22Rv1 (cell line): Measurements from ENCODE around the gene CD19.

Source experiments
- H3K27ac ChIP-seq: fragments of 450-650 bp; 2 replicates; pipeline ENCODE4 v1.5.1; 2017
- ZFX ChIP-seq: fragments of 450-650 bp; IDR thresholded peaks from 2 replicates; pipeline ENCODE4 v1.6.1; 2017; ENCODE audit warnings: antibody characterized with exemption, borderline replicate concordance
- TF ChIP-seq, protein P1 (sequence below): fragments of 450-650 bp; IDR thresholded peaks from 2 replicates; pipeline ENCODE4 v1.5.1; 2017; ENCODE audit warnings: mild to moderate bottlenecking

Gene CD19

DNA sequence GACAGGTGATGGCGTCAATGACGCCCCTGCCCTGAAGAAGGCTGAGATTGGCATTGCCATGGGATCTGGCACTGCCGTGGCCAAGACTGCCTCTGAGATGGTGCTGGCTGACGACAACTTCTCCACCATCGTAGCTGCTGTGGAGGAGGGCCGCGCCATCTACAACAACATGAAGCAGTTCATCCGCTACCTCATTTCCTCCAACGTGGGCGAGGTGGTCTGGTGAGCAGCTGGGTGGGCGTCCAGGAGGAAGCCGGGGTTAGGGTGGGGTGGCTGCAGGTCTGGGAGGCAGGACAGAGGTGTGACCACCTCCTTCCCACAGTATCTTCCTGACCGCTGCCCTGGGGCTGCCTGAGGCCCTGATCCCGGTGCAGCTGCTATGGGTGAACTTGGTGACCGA is 29.9 kb upstream of the CD19 start:
- TF ChIP-seq ZFX, result no peak
- TF ChIP-seq, protein P1, sequence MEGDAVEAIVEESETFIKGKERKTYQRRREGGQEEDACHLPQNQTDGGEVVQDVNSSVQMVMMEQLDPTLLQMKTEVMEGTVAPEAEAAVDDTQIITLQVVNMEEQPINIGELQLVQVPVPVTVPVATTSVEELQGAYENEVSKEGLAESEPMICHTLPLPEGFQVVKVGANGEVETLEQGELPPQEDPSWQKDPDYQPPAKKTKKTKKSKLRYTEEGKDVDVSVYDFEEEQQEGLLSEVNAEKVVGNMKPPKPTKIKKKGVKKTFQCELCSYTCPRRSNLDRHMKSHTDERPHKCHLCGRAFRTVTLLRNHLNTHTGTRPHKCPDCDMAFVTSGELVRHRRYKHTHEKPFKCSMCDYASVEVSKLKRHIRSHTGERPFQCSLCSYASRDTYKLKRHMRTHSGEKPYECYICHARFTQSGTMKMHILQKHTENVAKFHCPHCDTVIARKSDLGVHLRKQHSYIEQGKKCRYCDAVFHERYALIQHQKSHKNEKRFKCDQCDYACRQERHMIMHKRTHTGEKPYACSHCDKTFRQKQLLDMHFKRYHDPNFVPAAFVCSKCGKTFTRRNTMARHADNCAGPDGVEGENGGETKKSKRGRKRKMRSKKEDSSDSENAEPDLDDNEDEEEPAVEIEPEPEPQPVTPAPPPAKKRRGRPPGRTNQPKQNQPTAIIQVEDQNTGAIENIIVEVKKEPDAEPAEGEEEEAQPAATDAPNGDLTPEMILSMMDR, result no peak
- no peak overlapping the region for H3K27ac ChIP-seq

DNA sequence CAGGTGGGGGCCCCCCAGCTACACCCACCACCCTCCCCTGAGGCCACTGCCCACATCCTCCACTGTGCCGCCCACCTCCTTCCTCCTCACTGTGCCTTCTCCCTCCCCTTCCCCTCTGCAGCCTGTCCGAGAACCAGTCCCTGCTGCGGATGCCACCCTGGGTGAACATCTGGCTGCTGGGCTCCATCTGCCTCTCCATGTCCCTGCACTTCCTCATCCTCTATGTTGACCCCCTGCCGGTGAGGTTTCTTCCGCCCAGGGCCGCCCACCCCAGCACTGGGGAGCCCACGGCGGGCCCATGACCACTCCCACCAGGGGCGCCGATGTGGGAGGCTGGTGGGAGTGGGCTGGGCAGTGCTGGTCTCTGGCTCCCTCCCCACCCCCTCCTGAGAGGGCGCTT is 28.9 kb upstream of the CD19 start:
- TF ChIP-seq, protein P1, result no peak
- TF ChIP-seq ZFX, result no peak
- no peak overlapping the region for H3K27ac ChIP-seq

DNA sequence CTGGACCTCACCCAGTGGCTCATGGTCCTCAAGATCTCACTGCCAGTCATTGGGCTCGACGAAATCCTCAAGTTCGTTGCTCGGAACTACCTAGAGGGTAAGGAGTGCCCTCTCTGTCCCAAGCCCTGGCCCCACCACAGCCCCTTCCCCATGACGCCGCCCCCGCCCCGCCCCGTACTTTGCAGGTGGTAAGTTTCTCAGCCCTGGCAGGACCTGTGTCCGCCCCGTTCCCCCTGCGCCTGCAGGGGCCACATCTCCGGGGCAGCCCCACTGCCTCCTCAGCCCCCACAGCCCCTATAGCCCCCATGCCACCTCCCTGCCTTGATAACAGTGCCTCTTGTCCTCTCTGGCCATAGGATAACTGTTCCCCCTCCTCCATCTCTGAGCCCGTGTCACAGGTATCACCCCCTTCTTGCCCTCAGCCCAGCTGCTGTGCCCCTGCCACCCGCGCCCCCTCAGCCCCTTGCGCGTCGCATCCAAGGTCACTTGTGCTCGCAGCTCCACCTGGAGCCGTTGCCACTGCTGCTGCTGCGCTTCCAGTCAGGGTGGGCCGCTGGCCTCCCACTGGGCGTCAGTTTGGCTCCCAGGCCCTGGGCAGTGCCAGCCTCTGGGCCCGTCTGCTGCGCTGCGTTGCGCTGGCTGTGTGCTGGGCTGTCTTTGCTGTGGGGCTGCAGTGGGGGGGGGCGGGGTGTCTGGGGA is 28.3 kb upstream of the CD19 start:
- TF ChIP-seq, protein P1, result no peak
- no peak for TF ChIP-seq ZFX
- H3K27ac ChIP-seq, result no peak overlapping the region

DNA sequence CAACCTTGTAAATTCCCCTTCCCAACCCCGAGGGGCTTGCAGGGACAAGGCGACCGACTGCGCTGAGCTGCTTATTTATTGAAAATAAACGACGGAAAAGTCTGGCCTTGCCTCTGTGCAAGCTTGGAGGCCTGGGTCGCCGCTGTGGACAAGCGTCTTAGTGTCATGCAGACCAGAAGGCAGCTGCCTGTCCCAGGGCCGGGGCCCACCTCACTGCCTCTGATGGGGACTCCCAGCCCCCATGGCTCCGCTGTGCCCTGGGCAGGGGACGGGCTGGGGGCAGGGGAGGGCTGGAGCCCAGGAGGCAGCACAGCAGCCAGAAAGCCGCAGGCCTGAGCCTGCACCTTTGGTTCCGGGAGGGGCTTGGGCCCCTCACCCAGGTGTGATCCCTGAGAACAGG is 27.4 kb upstream of the CD19 start:
- no peak for TF ChIP-seq ZFX
- TF ChIP-seq, protein P1, result no peak
- no peak overlapping the region for H3K27ac ChIP-seq

DNA sequence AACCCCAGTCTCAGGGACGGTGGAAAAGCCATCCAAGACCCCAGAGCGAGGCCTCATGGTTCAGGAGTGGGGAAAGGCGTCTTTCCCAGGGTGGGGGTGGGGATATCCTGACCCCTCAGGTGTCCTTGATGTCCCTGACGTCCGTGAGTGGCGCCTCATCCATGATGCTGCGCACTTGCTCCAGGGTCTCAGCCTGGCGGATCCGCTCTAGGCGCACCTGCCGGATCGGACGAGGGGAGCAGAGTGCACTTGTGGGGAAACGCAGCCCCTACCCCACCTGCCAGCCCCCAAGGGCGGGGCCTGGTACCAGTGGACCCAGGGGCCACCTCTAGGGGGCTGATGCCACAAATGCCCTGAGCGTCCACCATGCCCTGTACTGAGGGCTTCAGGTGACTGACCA is 26.9 kb upstream of the CD19 start:
- TF ChIP-seq, protein P1, result no peak
- no peak for TF ChIP-seq ZFX
- H3K27ac ChIP-seq, result no peak overlapping the region

DNA sequence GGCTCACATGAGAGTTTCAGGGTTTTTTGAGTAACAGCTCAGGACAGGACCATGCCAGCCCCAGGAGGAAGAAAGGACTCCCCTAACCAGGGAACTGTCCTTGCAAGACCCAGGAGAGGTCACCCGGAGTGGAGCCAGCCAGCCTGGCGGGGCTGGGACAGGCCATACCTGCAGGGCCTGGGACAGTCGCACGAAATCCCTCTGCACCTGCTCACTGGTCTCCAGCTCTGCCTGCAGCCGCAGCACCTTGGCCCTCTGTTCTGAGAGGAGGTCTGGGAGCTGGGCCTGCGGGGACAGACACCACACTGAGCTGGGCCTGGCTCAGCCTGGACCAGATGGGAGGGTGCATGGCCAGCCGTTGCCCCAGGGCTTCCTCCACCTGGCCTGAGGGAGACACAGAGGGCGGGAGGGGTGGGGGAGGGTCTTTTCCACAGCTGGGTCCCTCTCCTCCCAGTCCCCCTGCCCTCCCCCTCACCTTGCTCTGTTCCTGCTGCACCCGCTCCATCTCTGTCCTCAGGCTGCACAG is 26.5 kb upstream of the CD19 start:
- TF ChIP-seq, protein P1, result no peak
- TF ChIP-seq ZFX, result no peak
- H3K27ac ChIP-seq, result no peak overlapping the region

DNA sequence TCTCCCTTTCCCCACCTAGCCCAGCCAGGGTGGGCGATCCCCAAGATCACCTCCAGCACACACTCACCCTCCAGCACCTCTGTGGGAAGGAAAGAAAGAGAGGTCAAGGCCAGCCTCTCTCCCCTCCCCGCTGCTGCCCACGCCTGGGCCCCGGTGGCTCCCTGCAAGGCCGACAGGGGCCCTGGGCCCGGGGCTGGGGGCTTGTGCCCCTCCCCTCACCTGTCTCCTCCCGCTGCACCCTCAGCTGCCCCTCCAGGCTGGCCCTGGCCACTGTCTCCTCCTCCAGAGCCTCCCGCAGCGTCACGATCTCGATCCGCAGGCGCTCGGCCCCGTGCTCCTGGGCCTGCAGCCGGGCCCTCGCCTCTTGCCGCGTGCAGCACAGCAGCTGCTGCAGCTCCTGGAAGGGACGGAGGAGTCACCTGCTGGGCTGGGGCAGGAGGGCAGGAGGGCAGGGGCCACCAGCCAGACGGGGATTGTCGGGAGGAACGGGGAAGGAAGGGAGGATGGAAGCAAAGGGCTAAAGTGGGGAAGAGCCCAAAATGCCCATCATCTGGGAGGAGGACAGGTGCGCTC is 25.9 kb upstream of the CD19 start:
- TF ChIP-seq, protein P1, result no peak
- TF ChIP-seq ZFX, result no peak
- H3K27ac ChIP-seq, result no peak overlapping the region
